NCI-H774 (cell line): ENCODE results near the gene MBD3L5.
"Not testable (repeated sequence)": the region's sequence is repeated elsewhere in the genome, so short reads cannot be mapped to it uniquely, and the experiment has no call there.

ENCODE experiments used
- DNase-seq: peaks from one replicate; lab custom pipeline; 2025; lab: John Stamatoyannopoulos, UW

MBD3L5 gene

GRCh38 chr19:7052896-7053295, 22.5 kb downstream of the MBD3L5 start:
- DNase-seq = not testable (repeated sequence)

GRCh38 chr19:7054635-7055368, 24.4 kb downstream of the MBD3L5 start:
- not testable (repeated sequence) for DNase-seq

GRCh38 chr19:7055679-7056078, 25.3 kb downstream of the MBD3L5 start:
- not testable (repeated sequence) for DNase-seq

GRCh38 chr19:7056371-7056770, 26.0 kb downstream of the MBD3L5 start:
- DNase-seq = not testable (repeated sequence)

GRCh38 chr19:7058576-7058975, 28.2 kb downstream of the MBD3L5 start, which contains the start of gene MBD3L3:
MBD3L3 (minus strand) TSS chr19:7058676; CDS start chr19:7058605, 71 bp downstream.
- not testable (repeated sequence) for DNase-seq

GRCh38 chr19:7059977-7060376, 29.6 kb downstream of the MBD3L5 start:
- not testable (repeated sequence) for DNase-seq

GRCh38 chr19:7063339-7063738, 33.0 kb downstream of the MBD3L5 start:
- no peak for DNase-seq

- DNase-seq = no peak
Observed at GRCh38 chr19:7063764-7064418, 33.5 kb downstream of the MBD3L5 start.

GRCh38 chr19:7067122-7067521, 36.7 kb downstream of the MBD3L5 start:
- not testable (repeated sequence) for DNase-seq

GRCh38 chr19:7067716-7068115, 37.3 kb downstream of the MBD3L5 start:
- no peak for DNase-seq

- no peak for DNase-seq
Observed at GRCh38 chr19:7068599-7068998, 38.2 kb downstream of the MBD3L5 start.

- DNase-seq = peak; percentile 95
Observed at GRCh38 chr19:7069042-7069903, 38.9 kb downstream of the MBD3L5 start, which contains the start of gene ZNF557. ZNF557 (plus strand) TSS chr19:7069703; CDS start chr19:7075075, 5,372 bp downstream.

GRCh38 chr19:7069904-7070226, 39.5 kb downstream of the MBD3L5 start:
- no peak for DNase-seq

- no peak for DNase-seq
Observed at GRCh38 chr19:7072541-7072940, 42.2 kb downstream of the MBD3L5 start.

- DNase-seq = no peak
Observed at GRCh38 chr19:7074705-7075282, 44.4 kb downstream of the MBD3L5 start.

- DNase-seq = no peak
Observed at GRCh38 chr19:7076151-7076550, 45.8 kb downstream of the MBD3L5 start.

- no peak for DNase-seq
Observed at GRCh38 chr19:7078008-7078407, 47.6 kb downstream of the MBD3L5 start.
